GM19372 (cell line): ENCODE measurements around the gene DHPS.
"Not testable (repeated sequence)": the region's sequence is repeated elsewhere in the genome, so short reads cannot be mapped to it uniquely, and the experiment has no call there.

ENCODE experiments used
- ATAC-seq: cut with Tn5 transposase; IDR thresholded peaks from one replicate; pipeline ENCODE4 v1.9.1; 2021; ENCODE audit warnings: mild to moderate bottlenecking, low read depth, moderate library complexity; ENCODE audit not compliant: unreplicated experiment

DHPS gene

GRCh38 chr19:12681074-12681987 is at the start of gene DHPS:
TSS of gene DHPS (minus strand) at chr19:12681880. CDS start at chr19:12681766, 114 bp downstream.
- peak; percentile 75 for ATAC-seq

- no peak for ATAC-seq
Observed at GRCh38 chr19:12731337-12731736, 49.7 kb upstream of the DHPS start.

GRCh38 chr19:12730064-12730463 is 48.4 kb upstream of the DHPS start:
- no peak for ATAC-seq

- ATAC-seq: no peak
Observed at GRCh38 chr19:12727745-12728433, 46.2 kb upstream of the DHPS start.

GRCh38 chr19:12726988-12727316 is 45.3 kb upstream of the DHPS start:
- ATAC-seq: no peak

- not testable (repeated sequence) for ATAC-seq
Observed at GRCh38 chr19:12725612-12726011, 43.9 kb upstream of the DHPS start.

- ATAC-seq: no peak
Observed at GRCh38 chr19:12723641-12724426, 42.2 kb upstream of the DHPS start, which contains the start of gene TNPO2. TSS of gene TNPO2 (minus strand) at chr19:12723932. CDS start at chr19:12720977, 2,955 bp downstream.

- no peak for ATAC-seq
Observed at GRCh38 chr19:12723381-12723640, 41.6 kb upstream of the DHPS start.

- ATAC-seq: peak; percentile 80
Observed at GRCh38 chr19:12722566-12723380, 41.1 kb upstream of the DHPS start.

GRCh38 chr19:12721656-12722565 is 40.2 kb upstream of the DHPS start:
- ATAC-seq: peak; percentile 26

- ATAC-seq: no peak
Observed at GRCh38 chr19:12720851-12721655, 39.4 kb upstream of the DHPS start.

GRCh38 chr19:12720296-12720695 is 38.6 kb upstream of the DHPS start:
- ATAC-seq: no peak

- no peak for ATAC-seq
Observed at GRCh38 chr19:12715929-12716328, 34.2 kb upstream of the DHPS start.

GRCh38 chr19:12715102-12715501 is 33.4 kb upstream of the DHPS start:
- no peak for ATAC-seq

- not testable (repeated sequence) for ATAC-seq
Observed at GRCh38 chr19:12713304-12713703, 31.6 kb upstream of the DHPS start.

GRCh38 chr19:12712077-12712476 is 30.4 kb upstream of the DHPS start:
- ATAC-seq: not testable (repeated sequence)

- ATAC-seq: no peak
Observed at GRCh38 chr19:12711187-12711586, 29.5 kb upstream of the DHPS start.

- ATAC-seq: no peak
Observed at GRCh38 chr19:12708641-12709040, 27.0 kb upstream of the DHPS start.
